K562 (cell line): Measurements from ENCODE around the gene CFAP141. TPM values are rescaled to one million over a fixed set of nuclear protein-coding genes. Genes with fewer than 3 reads are reported as not detected.

ENCODE experiments used
- ARID2 ChIP-seq: fragments of 450-650 bp; IDR thresholded peaks from 2 replicates; pipeline ENCODE4 v1.6.1; 2017; ENCODE audit warnings: antibody characterized with exemption, mild to moderate bottlenecking
- ELK1 ChIP-seq: sonication (generic); formaldehyde crosslinking; IDR thresholded peaks from 2 replicates; pipeline ENCODE4 v1.8.1; 2022; ENCODE audit warnings: missing genetic modification reagents
- GATAD2A ChIP-seq: fragments of 450-650 bp; IDR thresholded peaks from 2 replicates; pipeline ENCODE4 v1.6.1; 2017
- KAT7 ChIP-seq: sonication (generic); formaldehyde crosslinking; IDR thresholded peaks from 2 replicates; pipeline ENCODE4 v1.8.0; 2022; ENCODE audit warnings: missing genetic modification reagents, mild to moderate bottlenecking, borderline replicate concordance
- NCOA4 ChIP-seq: fragments of 450-650 bp; IDR thresholded peaks from 2 replicates; pipeline ENCODE4 v1.6.1; 2018; ENCODE audit warnings: mild to moderate bottlenecking; ENCODE audit not compliant: partially characterized antibody
- RBM25 ChIP-seq: fragments of 200-400 bp; formaldehyde crosslinking; IDR thresholded peaks from 2 replicates; pipeline ENCODE4 v1.6.1; 2018; ENCODE audit warnings: low read length, low read depth, moderate library complexity; ENCODE audit not compliant: severe bottlenecking
- RREB1 ChIP-seq: fragments of 250-450 bp; sonication (Bioruptor Pico); IDR thresholded peaks from 2 replicates; pipeline ENCODE4 v1.4.0; 2020
- SMARCA5 ChIP-seq: fragments of 450-650 bp; IDR thresholded peaks from 2 replicates; pipeline ENCODE4 v1.6.1; 2016
- SP2 ChIP-seq: IDR thresholded peaks from 2 replicates; pipeline ENCODE4 v1.6.1; 2011; ENCODE audit warnings: mild to moderate bottlenecking, low read depth, low read length, moderate library complexity; ENCODE audit not compliant: poor library complexity, severe bottlenecking; ENCODE audit errors: extremely low read depth
- STAT6 ChIP-seq: sonication (generic); formaldehyde crosslinking; IDR thresholded peaks from 2 replicates; pipeline ENCODE4 v1.8.1; 2023; ENCODE audit warnings: mild to moderate bottlenecking, missing genetic modification reagents
- TCF15 ChIP-seq: fragments of 250-450 bp; sonication (Bioruptor Pico); IDR thresholded peaks from 2 replicates; pipeline ENCODE4 v1.8.0; 2022; ENCODE audit warnings: moderate library complexity, mild to moderate bottlenecking, inconsistent platforms
- TRIM24 ChIP-seq, 2 experiments: fragments of 450-650 bp; IDR thresholded peaks; 2 replicates each; pipeline ENCODE4 v1.6.1; 2016
- TRIM28 ChIP-seq: fragments of 450-650 bp; IDR thresholded peaks from 2 replicates; pipeline ENCODE4 v1.6.1; 2017
- USF2 ChIP-seq: sonication (generic); formaldehyde crosslinking; IDR thresholded peaks from 2 replicates; pipeline ENCODE4 v1.5.0; 2020; ENCODE audit warnings: missing genetic modification reagents
- XRCC3 ChIP-seq: fragments of 450-650 bp; IDR thresholded peaks from 2 replicates; pipeline ENCODE4 v1.6.1; 2017; ENCODE audit warnings: mild to moderate bottlenecking, moderate library complexity
- ZNF134 ChIP-seq: fragments of 250-450 bp; sonication (Bioruptor Pico); conservative IDR thresholded peaks from 2 replicates; pipeline ENCODE4 v1.4.0; 2020
- ZNF512 ChIP-seq: IDR thresholded peaks from 2 replicates; pipeline ENCODE4 v1.6.1; 2016; ENCODE audit warnings: missing genetic modification characterization, missing compliant biosample characterization
- ZNF561 ChIP-seq: fragments of 450-650 bp; formaldehyde crosslinking; conservative IDR thresholded peaks from 2 replicates; pipeline ENCODE4 v1.4.0; 2020; ENCODE audit warnings: mild to moderate bottlenecking, moderate library complexity
- polyA plus RNA-seq, 8 experiments: library from polyadenylated mRNA; depleted of rRNA in 4 of 8; stranded (reverse) in 5 of 8; unstranded in 3 of 8; fragments of >200 nt; fragmentation: Nextera tagmentation in 2 of 8; fragmentation: Illumina TruSeq in 1 of 8; extraction: Ambion mirVana in 2 of 8; extraction: Trizol in 1 of 8; gene quantifications; 2 replicates each; pipeline versions ENCODE4 v1.2.1 to v1.2.3, GENCODE V29; 2011 to 2014; ENCODE audit warnings: inconsistent platforms in 1 of 8, missing spikeins in 1 of 8
- total RNA-seq, 7 experiments: library from RNA; depleted of rRNA in 6 of 7; stranded (reverse); fragments of >200 nt in 6 of 7; fragmentation: Illumina TruSeq in 2 of 7; extraction: Trizol in 2 of 7; gene quantifications; 2 replicates each; pipeline versions ENCODE4 v1.2.1 to v1.2.3, GENCODE V29; 2011 to 2021; ENCODE audit warnings: low replicate concordance in 1 of 7

Gene CFAP141
- total and polyA plus RNA-seq, 9 of the 15 experiments (the other 6 are each of a cell fraction or from before 2014, with no cell fraction given): not detected

GRCh38 chr1:154159554-154159953 lies 46.6 kb downstream of the CFAP141 start (continued):
- TF ChIP-seq RREB1 (CRISPR knock-in tag): no peak
- no peak for TF ChIP-seq KAT7 (CRISPR knock-in tag)
- TF ChIP-seq TRIM24 (IDR thresholded peaks at IDR 0.05): peak; percentile 62 to 86
- TF ChIP-seq ELK1 (CRISPR knock-in tag): no peak
- peak; percentile 13 for TF ChIP-seq RBM25
- peak; percentile 76 for TF ChIP-seq USF2 (CRISPR knock-in tag)
- TF ChIP-seq ZNF561 (CRISPR knock-in tag): no peak
- no peak for TF ChIP-seq SMARCA5
- TF ChIP-seq ZNF512 (tag): no peak
- no peak for TF ChIP-seq ZNF134 (CRISPR knock-in tag)
- no peak for TF ChIP-seq NCOA4
- peak; percentile 79; the same call in 1 of the 2 replicates for TF ChIP-seq XRCC3
- no peak for TF ChIP-seq TCF15 (CRISPR knock-in tag)
- TF ChIP-seq TRIM28: peak; percentile 94
- no peak for TF ChIP-seq SP2
- no peak for TF ChIP-seq ARID2
- no peak for TF ChIP-seq GATAD2A
- no peak for TF ChIP-seq STAT6
